Right atrium auricular region (tissue), 2 donors: ENCODE measurements around the gene GPATCH4. TPM values are rescaled to one million over a fixed set of nuclear protein-coding genes. Genes with fewer than 3 reads are reported as not detected.

ENCODE experiments used
- DNase-seq: peaks from one replicate; pipeline ENCODE4 v3.0.0-alpha.2; 2019; ENCODE audit warnings: low spot score
- H3K27ac ChIP-seq, 2 donors: fragments of 200-600 bp; sonication (generic); 1 replicate in 1 of 2; 2 replicates in 1 of 2; pipeline ENCODE4 v1.5.1; 2016 to 2019
- H3K27me3 ChIP-seq, 2 donors: fragments of 200-600 bp; sonication (generic); one replicate each; pipeline versions ENCODE4 v1.5.1 to v1.6.0; 2017 to 2019
- H3K36me3 ChIP-seq: fragments of 200-600 bp; sonication (generic); one replicate; pipeline ENCODE4 v1.5.1; 2016
- H3K4me1 ChIP-seq, 2 donors: fragments of 200-600 bp; sonication (generic); one replicate each; pipeline versions ENCODE4 v1.5.1 to v1.6.0; 2017 to 2019
- H3K4me3 ChIP-seq, 2 donors: fragments of 200-600 bp; sonication (generic); 1 replicate in 1 of 2; 2 replicates in 1 of 2; pipeline ENCODE4 v1.5.1; 2017 to 2019; ENCODE audit warnings: mild to moderate bottlenecking in 1 of 2, moderate library complexity in 1 of 2
- H3K9me3 ChIP-seq, 2 donors: fragments of 200-600 bp; sonication (generic); one replicate each; pipeline ENCODE4 v1.5.1; 2019
- CTCF ChIP-seq, 2 donors: fragments of 200-600 bp; sonication (generic); IDR thresholded peaks; one replicate each; pipeline ENCODE4 v1.5.1; 2019; ENCODE audit warnings: antibody characterized with exemption in 2 of 2
- total RNA-seq, 2 donors: library from RNA; depleted of rRNA; stranded (reverse); fragments of >200 nt; gene quantifications; one replicate each; pipeline ENCODE4 v1.1.0, GENCODE V29; 2016

Gene GPATCH4
- total RNA-seq, 2 donors from 2014 or later, result 12.7 to 14.3 TPM

- no peak for TF ChIP-seq CTCF (IDR thresholded peaks at IDR 0.05)
- no peak for DNase-seq
- H3K4me1 ChIP-seq, result peaks cover 0 to 19% of the 10 kb centered on the region in 2 donors
- H3K36me3 ChIP-seq, result no peaks in the 10 kb centered on the region
- peak overlapping the region; percentile 32 to 46 for H3K4me3 ChIP-seq
- no peaks in the 10 kb centered on the region for H3K9me3 ChIP-seq
- H3K27ac ChIP-seq, result no peak overlapping the region
- H3K27me3 ChIP-seq, result peaks cover 3 to 13% of the 10 kb centered on the region in 2 donors
These were observed 41.2 kb upstream of the GPATCH4 start for GRCh38 chr1:156642265-156643048.

- peaks cover 3 to 13% of the 10 kb centered on the region in 2 donors for H3K27me3 ChIP-seq
- no peak for DNase-seq
- H3K27ac ChIP-seq, result no peak within 1 kb of the TSS
- TF ChIP-seq CTCF (IDR thresholded peaks at IDR 0.05), result no peak
- no peaks in the 10 kb centered on the region for H3K36me3 ChIP-seq
- H3K9me3 ChIP-seq, result no peaks in the 10 kb centered on the region
- peak within 1 kb of the TSS; percentile 32 to 46 for H3K4me3 ChIP-seq
- peaks cover 0 to 19% of the 10 kb centered on the region in 2 donors for H3K4me1 ChIP-seq
These were observed 40.5 kb upstream of the GPATCH4 start, which contains the start of gene BCAN for GRCh38 chr1:156641761-156642264. TSS of gene BCAN (plus strand) at chr1:156642117. CDS start at chr1:156646055, 3,938 bp downstream.

- peaks cover 3 to 13% of the 10 kb centered on the region in 2 donors for H3K27me3 ChIP-seq
- no peak for DNase-seq
- no peak for TF ChIP-seq CTCF (IDR thresholded peaks at IDR 0.05)
- H3K36me3 ChIP-seq, result no peaks in the 10 kb centered on the region
- no peaks in the 10 kb centered on the region for H3K9me3 ChIP-seq
- no peak overlapping the region for H3K27ac ChIP-seq
- peaks cover 0 to 19% of the 10 kb centered on the region in 2 donors for H3K4me1 ChIP-seq
- H3K4me3 ChIP-seq, result peak overlapping the region in 1 of 2 donors; percentile 46
These were observed 39.8 kb upstream of the GPATCH4 start for GRCh38 chr1:156640842-156641706.

- no peaks in the 10 kb centered on the region for H3K36me3 ChIP-seq
- peaks cover 3 to 13% of the 10 kb centered on the region in 2 donors for H3K27me3 ChIP-seq
- TF ChIP-seq CTCF (IDR thresholded peaks at IDR 0.05), result no peak
- no peak overlapping the region for H3K27ac ChIP-seq
- no peak overlapping the region for H3K4me3 ChIP-seq
- peaks cover 0 to 19% of the 10 kb centered on the region in 2 donors for H3K4me1 ChIP-seq
- H3K9me3 ChIP-seq, result no peaks in the 10 kb centered on the region
- no peak for DNase-seq
These were observed 38.4 kb upstream of the GPATCH4 start for GRCh38 chr1:156639601-156640101.

GRCh38 chr1:156638189-156638985 is 37.1 kb upstream of the GPATCH4 start:
- no peak for TF ChIP-seq CTCF (IDR thresholded peaks at IDR 0.05)
- DNase-seq, result no peak
- Histone ChIP-seq H3K4me3 (no peak overlapping the region), H3K36me3 (no peaks in the 10 kb centered on the region), H3K27ac (no peak overlapping the region), H3K9me3 (no peaks in the 10 kb centered on the region), H3K4me1 (peaks cover 0 to 19% of the 10 kb centered on the region in 2 donors), H3K27me3 (peaks cover 3 to 13% of the 10 kb centered on the region in 2 donors)
